Ectodermal cell (in vitro differentiated cells): ENCODE measurements around the gene PDE11A.
"Not testable (repeated sequence)": the region's sequence is repeated elsewhere in the genome, so short reads cannot be mapped to it uniquely, and the experiment has no call there.

Experiments
- H3K27ac ChIP-seq: 2 replicates; pipeline ENCODE4 v1.7.0; 2013; ENCODE audit warnings: mild to moderate bottlenecking, low read depth, low read length; ENCODE audit not compliant: insufficient read depth, poor library complexity, severe bottlenecking
- H3K27me3 ChIP-seq: 2 replicates; pipeline ENCODE4 v1.7.0; 2013; ENCODE audit warnings: mild to moderate bottlenecking, low read length; ENCODE audit not compliant: insufficient read depth, control insufficient read depth, poor library complexity, severe bottlenecking
- H3K36me3 ChIP-seq: one replicate; pipeline ENCODE4 v1.7.0; 2013; ENCODE audit warnings: low read length; ENCODE audit not compliant: control insufficient read depth, insufficient read depth
- H3K4me1 ChIP-seq: one replicate; pipeline ENCODE4 v1.7.0; 2013; ENCODE audit warnings: low read length; ENCODE audit not compliant: control insufficient read depth, insufficient read depth
- H3K4me3 ChIP-seq: 2 replicates; pipeline ENCODE4 v1.7.0; 2013; ENCODE audit warnings: low read depth, low read length, control low read depth; ENCODE audit not compliant: insufficient read depth
- H3K9me3 ChIP-seq: 2 replicates; pipeline ENCODE4 v1.7.0; 2013; ENCODE audit warnings: mild to moderate bottlenecking, low read length, moderate library complexity; ENCODE audit not compliant: control insufficient read depth
- WGBS, 2 experiments: methylation state at CpG; one replicate each; pipeline ENCODE4 v1.1.7; 2013; ENCODE audit warnings: missing lambda C conversion rate in 2 of 2; 5-methylcytosine and 5-hydroxymethylcytosine counted together

PDE11A gene

GRCh38 chr2:177810906-177811305 is 261.7 kb downstream of the PDE11A start:
- Histone ChIP-seq H3K4me3 (no peak overlapping the region), H3K27me3 (no peaks in the 10 kb centered on the region), H3K9me3 (no peaks in the 10 kb centered on the region), H3K36me3 (no peaks in the 10 kb centered on the region), H3K4me1 (no peaks in the 10 kb centered on the region), H3K27ac (no peak overlapping the region)

- H3K36me3 ChIP-seq, result no peaks in the 10 kb centered on the region
- no peaks in the 10 kb centered on the region for H3K4me1 ChIP-seq
- H3K27me3 ChIP-seq, result no peaks in the 10 kb centered on the region
- WGBS, 2 experiments, result no CpG with 5 or more reads among the region's 1 CpG
- H3K27ac ChIP-seq, result no peak overlapping the region
- H3K9me3 ChIP-seq, result no peaks in the 10 kb centered on the region
- H3K4me3 ChIP-seq, result no peak overlapping the region
These were observed 263.4 kb downstream of the PDE11A start for GRCh38 chr2:177808984-177809809.

GRCh38 chr2:177806025-177806424 is 266.6 kb downstream of the PDE11A start:
- no peaks in the 10 kb centered on the region for H3K9me3 ChIP-seq
- H3K4me1 ChIP-seq, result no peaks in the 10 kb centered on the region
- no peaks in the 10 kb centered on the region for H3K36me3 ChIP-seq
- H3K4me3 ChIP-seq, result no peak overlapping the region
- no peak overlapping the region for H3K27ac ChIP-seq
- no peaks in the 10 kb centered on the region for H3K27me3 ChIP-seq

GRCh38 chr2:177799531-177799930 is 273.0 kb downstream of the PDE11A start:
- no peak overlapping the region for H3K27ac ChIP-seq
- no peaks in the 10 kb centered on the region for H3K36me3 ChIP-seq
- H3K4me3 ChIP-seq, result no peak overlapping the region
- no CpG with 5 or more reads among the region's 1 CpG for WGBS, 2 experiments
- H3K9me3 ChIP-seq, result no peaks in the 10 kb centered on the region
- H3K27me3 ChIP-seq, result no peaks in the 10 kb centered on the region
- no peaks in the 10 kb centered on the region for H3K4me1 ChIP-seq

GRCh38 chr2:177797808-177798207 is 274.8 kb downstream of the PDE11A start:
- no peak overlapping the region for H3K27ac ChIP-seq
- H3K4me1 ChIP-seq, result no peaks in the 10 kb centered on the region
- WGBS, 2 experiments, result 0 to 10% methylated on average over 1 of the region's 1 CpG
- H3K9me3 ChIP-seq, result no peaks in the 10 kb centered on the region
- H3K36me3 ChIP-seq, result no peaks in the 10 kb centered on the region
- H3K4me3 ChIP-seq, result no peak overlapping the region
- no peaks in the 10 kb centered on the region for H3K27me3 ChIP-seq

- no peaks in the 10 kb centered on the region for H3K36me3 ChIP-seq
- no peak overlapping the region for H3K4me3 ChIP-seq
- WGBS, 2 experiments, result 84 to 89% methylated on average over 4 of the region's 4 CpGs
- no peaks in the 10 kb centered on the region for H3K9me3 ChIP-seq
- H3K27ac ChIP-seq, result no peak overlapping the region
- no peaks in the 10 kb centered on the region for H3K27me3 ChIP-seq
- no peaks in the 10 kb centered on the region for H3K4me1 ChIP-seq
These were observed 275.7 kb downstream of the PDE11A start for GRCh38 chr2:177796654-177797415.

- no peak overlapping the region for H3K4me3 ChIP-seq
- no peaks in the 10 kb centered on the region for H3K36me3 ChIP-seq
- H3K4me1 ChIP-seq, result no peaks in the 10 kb centered on the region
- H3K27me3 ChIP-seq, result no peaks in the 10 kb centered on the region
- 91 to 94% methylated on average over 2 of the region's 2 CpGs for WGBS, 2 experiments
- H3K27ac ChIP-seq, result no peak overlapping the region
- no peaks in the 10 kb centered on the region for H3K9me3 ChIP-seq
These were observed 276.6 kb downstream of the PDE11A start for GRCh38 chr2:177796011-177796410.

- not testable (repeated sequence) for H3K4me3 ChIP-seq, H3K4me1 ChIP-seq, H3K36me3 ChIP-seq, H3K9me3 ChIP-seq, H3K27me3 ChIP-seq, H3K27ac ChIP-seq
- WGBS, 2 experiments, result 83 to 86% methylated on average over 5 to 6 of the region's 6 CpGs
These were observed 287.4 kb downstream of the PDE11A start for GRCh38 chr2:177785143-177785542.

- Histone ChIP-seq H3K36me3 (no peaks in the 10 kb centered on the region), H3K9me3 (no peaks in the 10 kb centered on the region), H3K27me3 (no peaks in the 10 kb centered on the region), H3K4me3 (no peak overlapping the region), H3K27ac (no peak overlapping the region), H3K4me1 (no peaks in the 10 kb centered on the region)
- 100% methylated on average over 1 of the region's 1 CpG; no CpG with 5 or more reads in 1 of the 2 experiments for WGBS, 2 experiments
These were observed 287.9 kb downstream of the PDE11A start for GRCh38 chr2:177784745-177785067.

GRCh38 chr2:177783835-177784744 is 288.5 kb downstream of the PDE11A start:
- H3K36me3 ChIP-seq, result no peaks in the 10 kb centered on the region
- H3K27ac ChIP-seq, result no peak overlapping the region
- H3K9me3 ChIP-seq, result no peaks in the 10 kb centered on the region
- H3K27me3 ChIP-seq, result no peaks in the 10 kb centered on the region
- WGBS, 2 experiments, result 80 to 85% methylated on average over 2 of the region's 2 CpGs
- H3K4me3 ChIP-seq, result no peak overlapping the region
- H3K4me1 ChIP-seq, result no peaks in the 10 kb centered on the region
